BJ (cell line): ENCODE data around the gene IFNK. TPM values are rescaled to one million over a fixed set of nuclear protein-coding genes. Genes with fewer than 3 reads are reported as not detected.

ENCODE experiments used
- CTCF ChIA-PET: fragments of 350-600 bp; formaldehyde crosslinking; extraction: SDS; loops from one replicate; lab custom pipeline; 2021; ENCODE audit warnings: antibody characterized with exemption, inconsistent platforms; lab: Yijun Ruan, JAX
- POLR2A ChIA-PET: fragments of 300-600 bp; sonication (Branson Sonifier 250); formaldehyde crosslinking; extraction: SDS; loops from one replicate; lab custom pipeline; 2021; ENCODE audit warnings: antibody characterized with exemption; lab: Charles Lee
- DNase-seq: peaks from one replicate; pipeline ENCODE4 v3.0.0-alpha.2; 2011; ENCODE audit warnings: low read depth
- H3K27me3 ChIP-seq: 2 replicates; pipeline ENCODE4 v1.6.0; 2011; ENCODE audit warnings: low read length; ENCODE audit not compliant: control insufficient read depth, insufficient read depth
- H3K36me3 ChIP-seq: 2 replicates; pipeline ENCODE4 v1.5.1; 2011; ENCODE audit warnings: low read length; ENCODE audit not compliant: control insufficient read depth, insufficient read depth
- H3K4me3 ChIP-seq: 2 replicates; pipeline ENCODE4 v1.5.1; 2011; ENCODE audit warnings: low read depth, mild to moderate bottlenecking, control low read depth, low read length
- CTCF ChIP-seq: IDR thresholded peaks from 2 replicates; pipeline ENCODE4 v1.5.1; 2011; ENCODE audit warnings: low read depth, mild to moderate bottlenecking, control low read depth, inconsistent platforms, low read length, moderate library complexity; ENCODE audit not compliant: insufficient read depth
- polyA plus RNA-seq: library from polyadenylated mRNA; depleted of rRNA; stranded (reverse); fragments of >200 nt; gene quantifications from 2 replicates; pipeline ENCODE4 v1.2.3, GENCODE V29; 2011; rRNA removed

IFNK gene
- polyA plus RNA-seq, 1 experiment = not detected

- no peak for TF ChIP-seq CTCF
- POLR2A ChIA-PET = interaction anchor here (0.6 to 1.0 kb wide), 2 partner anchors 19 to 25 kb away, joined by 3 to 4 read pairs; no protein-coding TSS in a partner anchor
- Histone ChIP-seq H3K27me3 (no peaks in the 10 kb centered on the region), H3K36me3 (no peaks in the 10 kb centered on the region), H3K4me3 (peak overlapping the region; percentile 52)
- peak; percentile 85 for DNase-seq
- CTCF ChIA-PET = no interaction called here
Observed at GRCh38 chr9:27573634-27574590, 49.8 kb downstream of the IFNK start.

Other genes starting within 250 kb of the IFNK start
- gene EQTN, start 227.1 kb upstream of the IFNK start, polyA plus RNA-seq = not detected in 2 replicates
- 0.04 and 0.05 TPM in 2 replicates for gene MOB3B, start 5.5 kb downstream of the IFNK start, polyA plus RNA-seq
- gene C9orf72, start 49.2 kb downstream of the IFNK start, polyA plus RNA-seq = 1.3 and 3.1 TPM in 2 replicates